PC-9 (cell line): Measurements from ENCODE around the gene UBQLN2. TPM values are rescaled to one million over a fixed set of nuclear protein-coding genes. Genes with fewer than 3 reads are reported as not detected.
A peak's percentile ranks its signal among the peaks of the same experiment; 100 is the strongest.
"Not testable (repeated sequence)": the region's sequence is repeated elsewhere in the genome, so short reads cannot be mapped to it uniquely, and the experiment has no call there.

Experiments
- Bru-seq: library from RNA; stranded (reverse); fragments of 400-500 nt; gene quantifications from one replicate; lab custom pipeline; 2021; lab: Mats Ljungman, UMichigan
- BruChase-seq, 2 experiments: library from RNA; stranded (reverse); fragments of 400-500 nt; gene quantifications; one replicate each; lab custom pipeline; 2021; lab: Mats Ljungman, UMichigan
- BruUV-seq: library from RNA; stranded (reverse); fragments of 400-500 nt; replicated peaks from 2 replicates; lab custom pipeline; 2021; lab: Mats Ljungman, UMichigan
- CTCF ChIA-PET: fragments of 300-600 bp; sonication (Branson Sonifier 250); formaldehyde crosslinking; loops from one replicate; lab custom pipeline; 2022; ENCODE audit warnings: antibody characterized with exemption; lab: Charles Lee
- POLR2A ChIA-PET: fragments of 300-600 bp; sonication (Branson Sonifier 250); formaldehyde crosslinking; loops from one replicate; lab custom pipeline; 2022; ENCODE audit warnings: antibody characterized with exemption; ENCODE audit not compliant: unreplicated experiment; lab: Charles Lee
- DNase-seq, 2 experiments: peaks; one replicate each; pipeline versions ENCODE4 v3.0.0 to v3.0.0-alpha.2; 2015 to 2022; ENCODE audit warnings: mixed read lengths in 1 of 2
- H2AFZ ChIP-seq: fragments of 200-600 bp; sonication (generic); 2 replicates; pipeline ENCODE4 v1.8.1; 2017; ENCODE audit warnings: antibody characterized with exemption
- H3F3A ChIP-seq: fragments of 200-600 bp; sonication (generic); 2 replicates; pipeline ENCODE4 v1.8.1; 2017; ENCODE audit warnings: antibody characterized with exemption, mild to moderate bottlenecking, low read depth; ENCODE audit not compliant: insufficient read depth
- H3K27ac ChIP-seq: fragments of 200-600 bp; sonication (generic); 2 replicates; pipeline ENCODE4 v1.6.1; 2016; ENCODE audit warnings: mixed run types
- H3K27me3 ChIP-seq: fragments of 200-600 bp; sonication (generic); 2 replicates; pipeline ENCODE4 v1.6.1; 2016; ENCODE audit warnings: low read depth, mixed run types; ENCODE audit not compliant: insufficient read depth
- H3K36me3 ChIP-seq: fragments of 200-600 bp; sonication (generic); 2 replicates; pipeline ENCODE4 v1.6.1; 2016; ENCODE audit warnings: low read depth, mixed run types
- H3K4me1 ChIP-seq: fragments of 200-600 bp; sonication (generic); replicated peaks from 2 replicates; pipeline ENCODE4 v1.6.1; 2016; ENCODE audit warnings: mixed run types; ENCODE audit not compliant: insufficient read depth
- H3K4me2 ChIP-seq: fragments of 200-600 bp; sonication (generic); 2 replicates; pipeline ENCODE4 v1.6.1; 2017; ENCODE audit warnings: mixed run types
- H3K4me3 ChIP-seq: fragments of 200-600 bp; sonication (generic); 2 replicates; pipeline ENCODE4 v1.6.1; 2016; ENCODE audit warnings: mixed run types
- H3K79me2 ChIP-seq: fragments of 200-600 bp; sonication (generic); 2 replicates; pipeline ENCODE4 v1.6.1; 2017; ENCODE audit warnings: low read depth, mixed run types
- H3K9me2 ChIP-seq: fragments of 200-600 bp; sonication (generic); 2 replicates; pipeline ENCODE4 v1.8.1; 2017; ENCODE audit warnings: mild to moderate bottlenecking; ENCODE audit not compliant: insufficient read depth
- H3K9me3 ChIP-seq: fragments of 200-600 bp; sonication (generic); 2 replicates; pipeline ENCODE4 v1.8.1; 2016; ENCODE audit warnings: low read depth; ENCODE audit not compliant: insufficient read depth
- H4K20me1 ChIP-seq: fragments of 200-600 bp; sonication (generic); 2 replicates; pipeline ENCODE4 v1.8.1; 2017; ENCODE audit not compliant: insufficient read depth
- CTCF ChIP-seq: fragments of 200-600 bp; sonication (generic); conservative IDR thresholded peaks from 2 replicates; pipeline ENCODE4 v1.6.1; 2017; ENCODE audit warnings: mixed run types, antibody characterized with exemption, mild to moderate bottlenecking, moderate library complexity
- EZH2 ChIP-seq: fragments of 200-600 bp; sonication (generic); IDR thresholded peaks from 2 replicates; pipeline ENCODE4 v1.8.0; 2017; ENCODE audit warnings: antibody characterized with exemption, low read depth
- intact Hi-C: fragments of 100-400 bp; cut with micrococcal nuclease; formaldehyde crosslinking; loops from one replicate; pipeline ENCODE4 v1.10.0; 2022; ENCODE audit not compliant: unreplicated experiment
- long read RNA-seq: library from polyadenylated mRNA; stranded (forward); transcript quantifications from one replicate; pipeline ENCODE4 v2.0.0, GENCODE V29; 2022
- total RNA-seq: library from RNA; stranded (reverse); gene quantifications from 2 replicates; pipeline ENCODE4 v1.2.3, GENCODE V29; 2021

The UBQLN2 gene
- 53.5 and 78.7 TPM in 2 replicates for total RNA-seq
- Bru-seq, nascent RNA = percentile 94 among the genes with signal in this experiment
- percentile 99 among the genes with signal in this experiment for BruChase-seq, experiment 1, labeled RNA remaining after a 2-hour chase
- percentile 99 among the genes with signal in this experiment for BruChase-seq, experiment 2, labeled RNA remaining after a 6-hour chase
- long read RNA-seq, full-length matches to known transcripts = 209 of 211 reads
- long read RNA-seq, partial matches to known transcripts = 0 of 211 reads
- long read RNA-seq, other reads (novel, unspliced or antisense) = 2 of 211 reads

- H3K79me2 ChIP-seq = peaks cover 49% of the 10 kb centered on the region
- CTCF ChIA-PET = interaction anchor here (0.8 kb wide), 1 partner anchor 59 kb away, joined by 3 read pairs; no protein-coding TSS in a partner anchor
- no peaks in the 10 kb centered on the region for H3K9me2 ChIP-seq
- POLR2A ChIA-PET = interaction anchor here (0.7 kb wide), 2 partner anchors 60 to 495 kb away, joined by 3 to 4 read pairs; no protein-coding TSS in a partner anchor
- 0 out of 2 replicates have a peak, but pooled peaks cover 7% of the 10 kb centered on the region for H3F3A ChIP-seq
- no peaks in the 10 kb centered on the region for H3K27me3 ChIP-seq
- intact Hi-C loops = loop anchor here (1.0 to 5.0 kb wide), 5 partner anchors 59 to 451 kb away; partner anchors contain the start of gene NBDY
- peaks cover 9% of the 10 kb centered on the region; the same call in 1 of the 2 replicates for H3K4me1 ChIP-seq
- peak within 1 kb of the TSS; percentile 87 for H2AFZ ChIP-seq
- no peaks in the 10 kb centered on the region for H3K9me3 ChIP-seq
- BruUV-seq = no TSS peak
- TF ChIP-seq CTCF (peak; percentile 29; the same call in 1 of the 2 replicates), EZH2 (no peak)
- peaks cover 35% of the 10 kb centered on the region for H4K20me1 ChIP-seq
- H3K36me3 ChIP-seq = peaks cover 2% of the 10 kb centered on the region; the same call in 1 of the 2 replicates
- peak within 1 kb of the TSS; percentile 95 for H3K4me3 ChIP-seq
- DNase-seq = peak; percentile 49 to 87
- peak within 1 kb of the TSS; percentile 93 for H3K27ac ChIP-seq
- peak within 1 kb of the TSS; percentile 88 for H3K4me2 ChIP-seq
These were observed at the start of gene UBQLN2 for GRCh38 chrX:56563231-56564161. UBQLN2 (plus strand) TSS chrX:56563627; CDS start chrX:56563874, 247 bp downstream.

DNA sequence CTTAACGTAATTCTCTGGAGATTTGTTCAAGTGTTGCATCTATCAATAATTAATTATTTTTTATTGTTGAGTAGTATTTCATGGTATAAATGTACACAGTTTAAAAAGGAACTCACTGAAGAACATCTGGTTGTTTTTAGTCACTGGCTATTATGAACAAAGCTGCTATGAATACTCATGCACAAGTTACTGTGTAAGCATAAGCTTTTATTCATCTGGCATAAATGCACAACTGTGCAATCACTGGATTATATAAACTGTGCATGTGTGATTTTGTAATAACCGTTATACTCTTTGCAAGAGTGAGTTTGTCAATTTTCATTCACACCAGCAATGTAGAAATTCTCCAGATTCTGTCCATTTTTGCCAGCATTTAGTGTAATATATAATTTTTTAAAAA is 43.8 kb upstream of the UBQLN2 start:
- Histone ChIP-seq H3K4me1 (no peaks in the 10 kb centered on the region), H3K79me2 (no peaks in the 10 kb centered on the region), H3K9me2 (no peaks in the 10 kb centered on the region), H3K36me3 (no peaks in the 10 kb centered on the region), H3K4me2 (no peak overlapping the region), H3K4me3 (no peak overlapping the region), H3K9me3 (no peaks in the 10 kb centered on the region), H4K20me1 (no peaks in the 10 kb centered on the region), H3K27ac (no peak overlapping the region), H2AFZ (no peak overlapping the region), H3K27me3 (no peaks in the 10 kb centered on the region), H3F3A (no peaks in the 10 kb centered on the region)
- intact Hi-C loops = no loop called here
- TF ChIP-seq EZH2 = no peak
- CTCF ChIA-PET = no interaction called here
- no peak for DNase-seq
- POLR2A ChIA-PET = no interaction called here
- BruUV-seq = no TSS peak

- not testable (repeated sequence) for BruUV-seq
- CTCF ChIA-PET = interaction anchor here (0.6 kb wide), 1 partner anchor 80 kb away, joined by 8 read pairs; no protein-coding TSS in a partner anchor
These were observed 33.9 kb upstream of the UBQLN2 start for GRCh38 chrX:56529482-56530007.

More at GRCh38 chrX:56529482-56530007, 33.9 kb upstream of the UBQLN2 start:
- H4K20me1 ChIP-seq, H3K27ac ChIP-seq, H3K4me1 ChIP-seq, H2AFZ ChIP-seq, DNase-seq, H3K9me3 ChIP-seq, H3K4me2 ChIP-seq, H3K27me3 ChIP-seq, H3K36me3 ChIP-seq, H3K9me2 ChIP-seq, H3K4me3 ChIP-seq, H3F3A ChIP-seq, POLR2A ChIA-PET, H3K79me2 ChIP-seq, intact Hi-C loops: not testable (repeated sequence)
